Measurements from ENCODE around the gene BAIAP2L1.

The BAIAP2L1 gene

DNA sequence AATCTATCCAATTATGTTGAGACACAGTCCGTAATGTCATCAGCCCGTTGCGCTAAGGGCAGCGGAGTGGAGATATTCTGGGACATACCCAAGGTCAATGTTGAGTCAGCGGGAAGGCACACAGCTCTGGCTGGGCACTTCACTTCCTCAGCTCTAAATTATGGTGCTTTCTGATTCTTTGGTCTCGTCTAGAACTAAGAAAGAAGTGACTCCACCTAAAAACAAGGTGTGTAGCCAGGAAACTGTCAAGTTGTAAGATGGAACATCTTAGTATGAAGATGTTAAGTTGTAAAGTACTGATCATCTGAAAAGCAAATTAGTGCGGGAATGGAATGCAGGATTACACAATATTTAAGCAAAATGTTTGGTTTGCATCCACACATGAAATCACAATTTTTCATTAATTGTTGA is 43.1 kb downstream of the BAIAP2L1 start:
- no peak for DNase-seq

DNA sequence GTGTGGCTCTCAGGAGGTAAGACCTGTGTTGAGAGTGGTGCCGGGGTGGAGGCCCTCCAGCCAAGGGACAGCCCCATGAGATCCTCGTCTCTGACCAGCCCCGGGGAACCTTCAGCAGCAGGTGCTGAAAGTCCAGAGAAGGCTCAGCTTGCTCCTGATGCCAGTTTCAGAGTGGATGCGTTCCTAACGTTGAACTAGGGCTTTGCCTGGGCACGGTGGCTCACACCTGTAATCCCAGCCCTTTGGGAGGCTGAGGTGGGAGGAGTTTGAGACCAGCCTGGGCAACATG is 45.7 kb downstream of the BAIAP2L1 start:
- no peak for DNase-seq

DNA sequence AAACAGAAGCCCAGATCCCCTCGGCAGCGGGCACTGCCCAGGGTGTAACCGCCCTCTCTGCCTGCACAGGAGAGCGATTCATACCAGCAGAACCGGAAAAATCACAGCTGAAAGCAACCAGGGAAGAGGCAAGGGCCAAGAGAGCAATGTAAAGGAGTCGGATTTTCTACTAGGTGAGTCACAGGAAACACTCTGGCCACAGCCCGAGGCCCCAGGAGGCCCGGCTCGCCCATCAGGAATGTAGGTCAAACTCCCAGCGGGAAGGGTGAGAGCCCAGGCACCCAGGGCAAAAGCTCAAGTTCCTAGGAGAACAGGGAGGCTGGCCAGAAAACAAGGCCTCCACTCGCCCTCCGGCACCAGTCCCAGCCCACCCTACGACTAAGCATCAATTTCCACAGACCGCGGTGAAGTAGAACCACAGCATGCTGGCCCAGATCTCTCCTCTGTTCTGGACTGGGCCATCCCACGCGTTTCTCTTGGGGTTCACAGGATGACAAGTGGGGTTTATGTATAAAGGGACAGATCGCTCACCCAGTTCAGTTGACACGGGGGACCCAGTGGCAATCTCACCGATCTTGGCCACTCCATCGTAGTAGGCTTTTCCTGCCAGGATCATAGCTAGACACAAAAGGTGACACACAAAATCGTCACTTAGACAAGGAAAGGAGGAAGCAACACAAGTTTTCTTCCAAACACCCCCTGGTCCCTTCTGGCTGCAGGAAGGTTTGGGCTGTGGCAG is 46.2 kb downstream of the BAIAP2L1 start:
- no peak for DNase-seq

DNA sequence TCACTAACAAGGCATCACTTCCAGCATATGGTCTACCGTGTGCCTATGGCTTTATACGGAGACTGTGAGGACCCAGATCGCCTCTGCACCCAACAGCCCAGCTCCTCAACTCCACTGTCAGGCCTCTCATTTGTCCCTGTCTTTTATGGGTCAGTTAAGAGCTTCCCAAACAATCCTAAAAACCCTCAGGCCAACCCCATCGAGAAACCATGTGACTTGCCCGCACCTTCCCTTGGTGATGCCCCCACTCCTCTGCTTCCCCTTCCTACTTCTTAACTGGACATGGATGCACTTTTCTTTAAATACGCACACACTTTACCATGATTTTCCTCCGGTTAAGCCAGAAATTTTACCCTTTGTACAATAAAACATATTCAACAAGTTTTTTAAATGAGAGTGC is 46.8 kb downstream of the BAIAP2L1 start:
- no peak for DNase-seq

DNA sequence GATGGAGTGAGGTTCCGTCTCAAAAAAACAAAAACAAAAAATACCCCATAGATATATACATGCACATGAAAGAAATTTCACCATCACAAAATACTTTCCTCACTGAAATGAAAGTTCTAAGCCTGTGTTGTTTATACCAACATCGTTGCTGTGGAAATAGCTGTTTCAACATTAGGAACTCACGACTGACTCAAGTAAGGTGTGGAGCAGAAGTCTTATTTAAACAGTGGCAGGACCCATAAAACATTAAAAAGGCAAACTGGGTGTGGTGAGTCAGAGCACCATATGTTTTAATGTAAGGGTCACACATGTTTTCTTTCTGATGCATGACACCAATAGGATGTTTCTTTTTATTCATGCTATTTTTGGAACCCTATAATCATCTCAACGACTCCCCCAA is 48.3 kb downstream of the BAIAP2L1 start:
- no peak for DNase-seq

DNA sequence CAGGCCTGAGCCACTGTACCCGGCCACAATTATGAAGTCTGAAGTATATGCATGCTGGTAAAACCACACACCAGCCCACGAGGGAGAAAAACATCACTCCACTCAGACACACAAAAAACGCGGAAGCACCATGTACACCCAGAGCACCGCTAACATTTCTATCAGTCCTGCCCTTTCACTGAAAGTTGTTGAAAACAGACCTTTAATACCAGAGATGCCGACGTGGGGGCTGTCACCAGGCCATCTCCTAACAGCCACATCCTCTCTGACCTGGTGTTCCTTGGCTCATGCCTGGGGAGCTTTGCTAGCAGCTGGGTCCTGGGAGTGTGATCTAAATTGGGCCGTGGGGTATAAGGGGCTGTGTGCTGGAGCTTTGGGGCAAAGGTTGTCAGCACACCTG is 49.8 kb downstream of the BAIAP2L1 start:
- no peak for DNase-seq

DNA sequence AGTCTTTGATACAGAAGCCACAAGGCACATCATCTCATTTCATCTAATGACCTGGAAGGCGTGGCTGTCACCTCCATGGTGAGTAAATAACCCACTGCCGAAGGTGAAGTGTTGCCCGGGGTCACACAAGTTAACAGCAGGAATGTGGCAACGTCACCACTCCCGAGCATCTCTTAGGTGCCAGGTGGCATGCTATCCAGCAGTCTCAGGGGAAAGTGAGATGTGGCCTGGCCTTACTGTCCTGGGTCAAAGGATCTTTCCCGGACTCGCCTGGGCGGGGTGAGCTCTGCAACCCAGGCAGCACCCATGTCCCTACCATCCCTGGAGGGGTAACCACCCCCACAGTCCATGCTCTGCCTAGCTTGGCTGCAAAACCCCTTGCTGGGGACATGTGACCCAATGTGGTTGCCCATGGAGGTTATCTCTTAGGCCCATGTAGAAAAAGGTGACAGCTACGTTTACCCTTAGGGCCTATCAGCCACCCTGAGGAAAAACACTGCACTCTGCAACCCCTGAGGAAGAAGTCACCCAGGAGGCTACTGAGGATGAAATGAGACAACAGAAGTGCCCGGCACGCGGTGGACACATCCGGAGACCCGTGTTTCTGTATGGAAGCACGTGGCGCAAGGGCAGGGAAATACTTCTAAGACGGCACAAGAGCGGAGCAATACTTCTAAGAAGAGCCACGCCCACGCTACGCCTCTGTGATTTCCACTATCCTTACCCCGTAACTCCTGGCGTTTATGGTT is 52.0 kb downstream of the BAIAP2L1 start:
- DNase-seq, result no peak

DNA sequence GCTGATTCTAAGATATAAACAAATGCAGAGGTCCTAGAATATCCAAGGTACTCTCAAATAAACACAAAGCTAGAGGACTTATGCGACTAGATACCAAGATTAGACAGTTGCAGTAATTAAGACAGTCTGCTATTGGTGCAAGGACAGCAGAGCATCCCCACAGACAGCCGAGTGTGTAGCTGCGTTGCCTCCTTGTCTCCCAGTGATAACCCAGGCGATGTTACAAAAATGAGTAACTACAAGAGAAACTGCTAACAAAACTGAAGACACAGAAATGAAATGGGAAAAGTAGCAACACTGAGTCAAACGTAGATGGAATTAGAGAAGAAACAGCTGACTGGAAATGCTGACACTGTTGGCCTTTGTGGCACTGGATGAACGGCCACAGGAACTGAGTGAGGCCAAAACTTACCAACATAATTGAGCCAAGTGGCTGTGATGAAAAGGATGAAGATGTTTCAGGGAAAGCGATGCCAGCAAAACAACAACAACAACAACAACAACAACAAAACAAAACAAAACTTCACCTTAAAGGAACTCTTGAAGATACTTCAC is 54.3 kb downstream of the BAIAP2L1 start:
- DNase-seq, result no peak

DNA sequence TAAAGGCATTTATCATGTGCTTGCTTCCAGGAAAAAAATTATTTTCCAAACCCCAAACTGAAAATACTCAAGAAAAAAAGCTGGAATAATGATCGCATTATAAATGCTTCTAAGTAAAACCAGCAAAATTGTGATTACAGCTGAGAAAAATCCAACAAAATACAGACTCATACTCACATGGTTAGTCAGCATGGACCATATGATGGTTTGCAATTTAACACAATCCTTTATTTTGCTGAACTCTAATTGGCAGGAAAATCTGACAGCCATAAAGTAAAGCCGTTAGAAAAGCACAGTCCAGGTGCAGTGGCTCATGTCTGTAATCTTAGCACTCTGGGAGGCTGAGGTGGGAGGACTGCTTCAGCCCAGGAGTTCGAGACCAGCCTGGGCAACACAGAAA is 59.8 kb downstream of the BAIAP2L1 start:
- DNase-seq, result no peak

DNA sequence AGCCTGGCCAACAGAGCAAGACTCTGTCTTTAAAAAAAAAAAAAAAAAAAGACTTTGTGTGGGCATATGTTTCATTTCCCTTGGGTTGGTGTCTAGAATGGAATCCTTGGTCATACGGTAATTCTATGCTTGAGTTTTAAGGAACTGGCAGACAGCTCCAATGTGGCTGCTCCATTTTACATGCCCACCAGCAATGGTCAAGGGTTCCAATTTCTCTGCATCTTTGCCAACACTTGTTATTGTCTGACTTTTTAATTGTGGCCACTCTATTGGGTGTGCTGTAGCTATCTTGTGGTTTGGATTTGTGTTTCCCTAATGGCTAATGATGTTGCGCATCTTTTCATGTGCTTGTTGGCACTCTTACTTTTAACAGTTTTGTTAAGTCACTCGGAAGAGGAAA is 61.8 kb downstream of the BAIAP2L1 start:
- DNase-seq, result no peak

DNA sequence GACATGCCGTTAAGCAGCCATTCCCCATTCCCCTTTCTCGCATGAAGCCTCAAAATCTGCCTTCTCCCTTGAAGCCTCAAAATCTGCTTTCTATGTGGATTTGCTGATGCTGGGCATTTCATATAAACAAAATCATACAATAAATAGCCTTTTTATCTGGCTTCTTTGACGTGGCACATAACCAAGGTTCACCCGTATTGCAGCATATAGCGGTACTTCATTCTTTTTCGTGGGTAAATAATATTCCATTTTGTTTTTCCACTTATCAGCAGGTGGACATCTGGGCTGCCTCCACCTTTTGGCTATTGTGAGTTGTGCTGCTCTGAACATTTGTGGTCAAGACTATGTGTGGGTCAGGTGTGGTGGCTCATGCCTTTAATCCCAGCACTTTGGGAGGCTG is 62.4 kb downstream of the BAIAP2L1 start:
- no peak for DNase-seq

DNA sequence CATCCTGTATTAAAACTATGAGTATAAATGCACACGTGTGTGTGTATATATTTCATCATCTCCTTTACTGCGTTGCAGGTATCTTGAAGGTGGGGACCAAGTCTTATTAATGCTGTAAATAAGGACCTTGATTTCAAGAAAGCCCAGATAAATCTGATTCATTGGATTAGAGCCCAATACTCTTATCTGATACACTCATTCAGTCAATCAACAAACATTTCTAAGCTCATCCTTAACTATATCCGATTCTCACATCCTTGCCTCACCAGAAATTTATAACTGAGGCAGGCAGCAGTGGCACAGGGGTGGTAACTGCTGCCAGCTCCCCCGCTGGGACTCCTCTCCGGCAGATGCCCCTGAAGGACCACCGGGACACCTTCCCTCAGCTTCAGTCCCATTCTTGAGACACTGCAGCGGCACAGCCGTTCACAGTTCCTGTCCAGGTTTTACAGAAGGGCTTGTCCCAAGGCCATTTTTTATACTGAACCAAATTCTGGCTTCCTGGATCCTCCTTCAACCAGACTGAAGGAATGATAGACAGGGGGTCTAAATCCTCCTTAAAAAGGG is 65.4 kb downstream of the BAIAP2L1 start:
- DNase-seq, result no peak

DNA sequence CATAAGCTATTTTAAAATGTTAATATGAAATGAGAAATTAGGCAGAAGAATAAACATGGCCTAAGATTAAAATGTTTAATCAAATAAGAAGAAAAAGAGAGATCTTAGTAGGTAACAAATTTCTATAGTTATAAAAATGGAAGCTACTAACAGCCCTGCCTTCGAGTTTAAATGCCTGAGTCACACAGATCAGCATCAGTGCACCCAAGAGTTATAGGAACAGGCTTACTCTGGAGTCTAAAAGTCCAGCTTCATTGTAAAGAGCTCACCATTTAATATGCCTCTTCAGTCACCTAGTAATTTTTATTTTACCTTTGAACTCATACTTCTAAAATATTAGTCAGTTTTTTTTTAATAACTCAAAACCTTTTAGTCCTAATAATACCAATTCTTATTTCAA is 66.8 kb downstream of the BAIAP2L1 start:
- DNase-seq, result no peak

DNA sequence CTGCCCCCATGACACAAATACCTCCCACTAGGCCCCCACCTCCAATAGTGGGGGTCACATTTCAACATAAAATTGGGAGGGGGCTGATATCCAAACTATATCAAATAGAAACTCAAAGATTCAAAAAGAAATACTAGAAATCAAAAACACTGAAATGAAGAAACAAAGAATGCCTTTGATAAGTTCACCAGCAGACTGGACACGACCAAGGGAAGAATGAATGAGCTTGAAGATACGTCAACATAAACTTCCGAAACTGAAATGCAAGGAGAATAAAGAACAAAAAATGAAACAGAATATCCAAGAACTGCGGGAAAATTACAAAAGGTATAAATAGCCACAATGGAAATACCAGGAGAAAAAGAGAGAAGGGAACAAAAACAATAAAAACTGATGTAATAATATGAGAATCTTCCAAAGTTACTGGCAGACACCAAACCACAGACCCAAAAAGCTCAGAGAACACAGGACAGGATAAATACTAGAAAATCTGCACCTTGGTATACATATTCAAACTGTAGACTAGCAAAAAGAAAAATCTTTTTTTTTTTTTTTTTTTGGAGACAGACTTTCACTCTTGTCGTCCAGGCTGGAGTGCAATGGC is 69.9 kb downstream of the BAIAP2L1 start:
- DNase-seq, result no peak

DNA sequence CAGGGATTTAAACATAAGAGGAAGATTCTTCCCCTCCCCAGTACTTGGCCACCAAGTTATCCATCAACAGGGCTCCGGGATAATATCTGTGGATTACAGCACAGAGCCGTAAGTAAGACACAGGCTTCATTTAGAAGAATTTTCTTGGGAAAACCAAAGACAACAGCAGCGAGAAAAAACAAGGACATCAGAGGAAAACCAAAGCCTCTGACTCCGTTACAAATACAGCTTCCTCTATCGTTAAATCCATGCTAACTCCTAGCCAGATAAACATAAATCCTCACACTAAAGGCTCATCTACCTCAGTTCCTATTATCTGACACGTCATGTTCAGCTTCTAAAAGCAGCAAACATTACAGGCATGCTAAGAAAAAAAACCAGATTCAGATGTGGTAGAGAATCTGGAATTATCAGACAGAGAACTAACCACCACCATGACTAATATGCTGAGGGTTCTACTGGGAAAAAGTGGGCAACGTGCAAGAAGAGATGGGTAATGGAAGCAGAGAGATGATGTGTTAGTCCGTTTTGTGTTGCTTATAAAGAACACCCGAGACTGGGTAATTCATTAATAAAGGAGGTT is 71.0 kb downstream of the BAIAP2L1 start:
- DNase-seq, result no peak

DNA sequence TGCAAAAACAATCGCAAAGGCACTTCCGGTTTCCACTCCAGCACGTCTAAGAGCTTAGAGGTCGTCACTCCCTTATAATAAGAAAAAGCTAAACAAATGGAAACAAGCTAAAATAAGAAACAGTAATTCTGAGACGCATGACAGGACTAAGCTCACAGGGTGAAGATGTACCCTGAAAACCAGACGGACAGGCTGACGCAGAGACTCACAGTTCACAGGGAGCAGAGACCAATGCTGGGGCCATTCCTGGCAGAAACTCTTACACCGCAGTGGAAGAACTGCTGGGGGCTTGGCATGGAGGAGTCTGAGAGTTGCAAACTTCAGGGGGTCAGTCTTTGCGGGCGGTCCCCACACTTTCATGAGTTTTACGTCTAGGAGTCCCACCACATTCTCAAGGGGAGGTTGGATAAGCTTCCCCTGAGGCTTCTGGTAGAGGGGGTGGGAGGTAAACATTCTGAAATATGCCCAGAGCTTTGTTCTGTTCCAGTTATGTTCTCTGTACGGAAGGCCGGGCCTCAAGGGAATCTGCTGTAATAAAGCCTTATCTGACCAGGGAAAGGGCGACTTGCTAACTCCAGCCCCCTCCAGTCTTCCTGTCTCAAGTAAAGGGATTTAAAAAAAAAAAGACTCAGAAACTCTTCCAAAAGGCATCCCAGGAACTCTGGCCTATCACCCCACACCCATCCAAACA is 71.6 kb downstream of the BAIAP2L1 start:
- DNase-seq, result no peak

DNA sequence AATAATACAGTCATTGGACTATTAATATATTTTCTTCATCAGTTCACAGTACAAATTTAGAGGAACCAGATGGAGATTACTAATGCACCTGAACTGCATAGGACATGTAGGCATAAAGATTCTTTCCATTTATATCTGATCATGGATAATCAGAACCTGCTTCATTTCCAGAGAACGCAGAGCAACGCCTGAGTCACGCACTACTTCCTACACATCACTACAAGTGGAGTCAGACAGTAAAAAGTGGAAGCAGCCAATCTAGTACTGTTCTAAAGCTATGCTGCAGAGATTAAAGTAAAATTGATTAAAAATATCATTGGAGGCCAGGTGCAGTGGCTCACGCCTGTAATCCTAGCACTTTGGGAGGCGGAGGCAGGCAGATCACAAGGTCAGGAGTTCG is 76.1 kb downstream of the BAIAP2L1 start:
- no peak for DNase-seq

DNA sequence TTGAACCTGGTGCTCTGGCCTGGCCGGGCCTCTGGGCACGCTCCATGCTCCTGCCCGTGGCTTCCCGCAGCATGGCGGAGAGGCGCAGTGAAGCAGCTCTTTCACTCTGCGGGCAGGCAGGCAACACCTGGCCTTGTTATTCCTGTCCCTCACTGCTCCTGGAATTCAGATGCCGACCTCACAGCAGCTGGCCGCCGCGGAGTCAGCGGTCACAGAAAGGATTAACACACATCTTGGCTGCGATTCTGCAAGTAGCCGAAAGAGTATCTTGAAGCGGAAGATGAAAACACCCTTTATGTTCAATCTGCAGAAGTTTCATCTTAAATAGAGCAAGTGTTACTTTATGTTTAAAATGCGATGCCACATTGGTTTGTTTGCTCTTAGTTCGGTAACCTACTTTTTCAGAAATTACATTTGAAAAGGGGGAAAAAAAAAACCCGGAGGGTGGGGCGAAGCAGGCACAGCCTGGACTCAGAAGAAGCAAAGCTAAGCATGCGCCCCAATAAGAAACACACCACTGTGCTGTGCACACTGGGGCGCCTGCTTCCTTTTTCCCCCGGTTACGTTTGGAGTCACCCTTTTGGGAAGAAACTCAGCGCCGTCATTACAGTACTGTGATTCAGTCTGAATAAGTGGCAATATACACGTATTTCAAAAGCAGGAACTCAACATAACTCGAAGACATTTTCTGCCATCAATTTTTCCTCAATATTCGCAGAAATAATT is 77.1 kb downstream of the BAIAP2L1 start:
- no peak for DNase-seq

DNA sequence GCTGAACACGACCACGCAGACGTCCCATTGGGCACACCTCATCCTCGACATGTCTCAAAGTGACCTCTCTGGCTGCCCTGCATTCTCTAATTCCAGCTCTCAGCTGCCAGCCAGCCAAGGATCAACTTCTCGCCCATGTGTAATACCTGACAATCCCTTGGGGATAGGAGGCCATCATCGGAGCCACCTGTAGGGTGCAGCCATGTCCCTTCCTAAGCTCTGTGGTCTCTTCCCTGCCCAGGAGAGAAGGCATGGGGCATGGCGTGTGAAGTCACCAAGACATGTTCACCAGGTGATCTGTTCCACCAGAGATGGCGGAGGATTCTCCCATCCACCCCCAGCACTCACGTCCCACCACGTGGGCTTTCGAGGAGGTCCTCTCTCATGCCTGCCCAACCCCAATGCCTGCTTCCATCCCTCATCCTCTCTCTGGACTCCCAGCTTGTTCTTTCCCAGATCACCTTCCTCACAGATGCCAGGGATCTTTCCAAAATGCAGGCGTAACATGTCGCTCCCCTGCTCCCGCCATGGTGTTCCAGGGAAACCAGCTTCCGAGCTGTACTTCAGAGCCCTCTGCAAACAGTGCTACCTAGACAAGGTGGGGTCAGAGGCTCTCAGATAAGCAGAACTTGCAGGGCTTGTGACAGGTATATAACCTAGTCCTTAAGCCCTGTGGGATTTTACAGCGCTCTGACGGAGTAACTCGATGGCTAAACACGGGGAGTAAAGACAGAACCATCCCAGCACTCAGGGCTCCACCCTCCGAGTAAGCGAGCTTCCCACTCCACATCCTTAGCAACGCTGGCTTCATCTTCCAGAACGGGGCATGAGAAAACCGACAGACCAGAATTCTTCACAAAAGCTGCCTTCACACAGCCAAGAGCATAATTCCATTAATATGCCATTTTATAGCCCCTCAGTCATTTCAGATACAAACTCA is 78.3 kb downstream of the BAIAP2L1 start:
- DNase-seq, result no peak

DNA sequence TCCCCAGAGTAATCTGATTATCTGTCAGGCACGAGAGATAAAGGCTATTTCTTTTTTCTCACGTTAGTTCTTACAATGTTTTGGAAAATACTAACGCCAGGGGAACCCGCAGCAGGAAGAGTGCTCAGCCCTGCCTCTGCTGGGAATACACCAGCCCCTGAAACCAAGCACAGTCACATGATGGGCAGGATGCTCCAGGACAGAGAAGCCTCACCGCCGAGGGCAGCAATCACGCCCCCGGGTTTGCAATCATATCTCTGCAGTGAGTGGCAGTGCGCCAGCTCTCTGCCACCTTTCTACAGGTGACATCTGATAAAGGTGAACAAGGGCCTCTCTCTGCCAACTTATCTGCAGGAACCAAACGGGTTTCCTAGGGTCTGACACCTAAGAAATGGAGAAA is 79.6 kb downstream of the BAIAP2L1 start:
- DNase-seq, result no peak

DNA sequence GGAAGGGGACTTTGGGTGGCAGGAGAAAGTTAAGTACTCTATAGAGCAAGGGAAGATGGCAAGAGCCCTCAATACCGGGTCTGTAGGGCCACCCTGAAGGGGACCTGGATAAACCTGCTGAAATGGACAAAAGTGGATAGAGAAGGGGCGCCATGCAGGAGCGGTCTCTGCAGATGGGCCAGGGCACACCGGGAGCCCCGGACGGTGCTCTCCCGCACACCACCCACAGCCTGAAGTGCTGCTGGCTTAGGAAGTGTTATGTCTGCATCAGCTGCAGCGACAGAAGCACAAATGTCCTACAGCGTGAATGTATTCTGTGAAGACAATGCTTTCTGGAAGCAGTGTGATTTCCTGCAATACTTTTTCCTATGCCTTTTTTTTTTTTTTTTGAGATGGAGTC is 81.7 kb downstream of the BAIAP2L1 start:
- no peak for DNase-seq

Data from effector CD4-positive, alpha-beta T cell (primary cell).